ENCODE measurements around the gene USP25.

USP25 gene

DNA sequence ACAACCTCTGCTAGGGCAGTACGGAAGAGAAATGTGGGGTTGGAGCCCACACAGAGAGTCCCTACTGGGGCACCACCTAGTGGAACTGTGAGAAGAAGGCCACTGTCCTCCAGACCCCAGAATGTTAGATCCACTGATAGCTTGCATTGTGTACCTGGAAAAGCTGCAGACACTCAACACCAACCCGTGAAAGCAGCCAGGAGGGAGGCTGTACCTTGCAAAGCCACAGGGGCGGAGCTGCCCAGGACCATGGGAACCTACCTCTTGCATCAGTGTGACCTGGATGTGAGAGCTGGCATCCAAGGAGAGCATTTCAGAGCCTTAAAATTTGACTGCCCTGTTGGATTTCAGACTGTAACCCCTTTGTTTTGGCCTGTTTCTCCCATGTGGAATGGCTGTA, 85.5 kb downstream of the USP25 start:
- ChIA-PET POLR2A (no interaction called here), CTCF (no interaction called here)
- TF ChIP-seq FOXK2 (IDR thresholded peaks at IDR 0.05), result no peak
- TF ChIP-seq, protein P1, sequence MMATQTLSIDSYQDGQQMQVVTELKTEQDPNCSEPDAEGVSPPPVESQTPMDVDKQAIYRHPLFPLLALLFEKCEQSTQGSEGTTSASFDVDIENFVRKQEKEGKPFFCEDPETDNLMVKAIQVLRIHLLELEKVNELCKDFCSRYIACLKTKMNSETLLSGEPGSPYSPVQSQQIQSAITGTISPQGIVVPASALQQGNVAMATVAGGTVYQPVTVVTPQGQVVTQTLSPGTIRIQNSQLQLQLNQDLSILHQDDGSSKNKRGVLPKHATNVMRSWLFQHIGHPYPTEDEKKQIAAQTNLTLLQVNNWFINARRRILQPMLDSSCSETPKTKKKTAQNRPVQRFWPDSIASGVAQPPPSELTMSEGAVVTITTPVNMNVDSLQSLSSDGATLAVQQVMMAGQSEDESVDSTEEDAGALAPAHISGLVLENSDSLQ (IDR thresholded peaks at IDR 0.05), result no peak
- no peak for TF ChIP-seq L3MBTL2 (conservative IDR thresholded peaks at IDR 0.05)
- TF ChIP-seq SP1 (IDR thresholded peaks at IDR 0.05), result no peak
- TF ChIP-seq FOXM1 (IDR thresholded peaks at IDR 0.05; ENCODE audit: borderline replicate concordance), result no peak
- TF ChIP-seq HDGF (IDR thresholded peaks at IDR 0.05; ENCODE audit: borderline replicate concordance), result no peak
- no peak for TF ChIP-seq TARDBP (IDR thresholded peaks at IDR 0.05)
- DNase-seq (ENCODE audit: extremely low spot score), result no peak

DNA sequence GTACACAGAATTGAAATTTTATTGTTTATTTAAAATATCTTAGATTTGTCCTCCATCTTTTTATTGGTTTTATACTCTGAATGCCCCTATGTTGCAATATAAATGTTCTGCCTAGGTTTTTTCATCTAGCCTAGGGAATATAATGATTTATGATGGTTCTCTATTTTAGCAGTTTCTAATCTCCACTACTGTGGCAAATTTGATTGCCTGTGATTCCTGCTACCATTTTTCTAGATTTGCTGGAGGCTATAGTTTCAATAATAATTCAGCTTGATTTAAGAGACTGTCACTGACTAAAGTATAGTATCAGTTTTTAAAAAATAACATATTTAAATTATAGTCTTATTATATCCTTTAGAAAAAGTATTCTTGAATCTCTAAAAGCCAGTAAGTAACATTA, 90.5 kb downstream of the USP25 start:
- no peak for DNase-seq (ENCODE audit: extremely low spot score)
- TF ChIP-seq FOXA1 (IDR thresholded peaks at IDR 0.05) (no peak), L3MBTL2 (conservative IDR thresholded peaks at IDR 0.05) (no peak), LEF1 (IDR thresholded peaks at IDR 0.05; ENCODE audit: borderline replicate concordance) (no peak), ELF4 (IDR thresholded peaks at IDR 0.05) (no peak), HDGF (IDR thresholded peaks at IDR 0.05; ENCODE audit: borderline replicate concordance) (no peak), FOXK2 (IDR thresholded peaks at IDR 0.05) (no peak), CTBP1 (IDR thresholded peaks at IDR 0.05; ENCODE audit: borderline replicate concordance) (no peak), TARDBP (IDR thresholded peaks at IDR 0.05) (no peak), SUZ12 (IDR thresholded peaks at IDR 0.05) (no peak), FOXM1 (IDR thresholded peaks at IDR 0.05; ENCODE audit: borderline replicate concordance) (no peak), SP1 (IDR thresholded peaks at IDR 0.05) (no peak), ZNF384 (IDR thresholded peaks at IDR 0.05) (no peak), ARNT (IDR thresholded peaks at IDR 0.05) (no peak), BHLHE40 (IDR thresholded peaks at IDR 0.05; ENCODE audit: borderline replicate concordance) (no peak), NFRKB (IDR thresholded peaks at IDR 0.05) (no peak)
- TF ChIP-seq, protein P1 (IDR thresholded peaks at IDR 0.05), result no peak
- CTCF ChIA-PET, result no interaction called here
- POLR2A ChIA-PET, result no interaction called here

DNA sequence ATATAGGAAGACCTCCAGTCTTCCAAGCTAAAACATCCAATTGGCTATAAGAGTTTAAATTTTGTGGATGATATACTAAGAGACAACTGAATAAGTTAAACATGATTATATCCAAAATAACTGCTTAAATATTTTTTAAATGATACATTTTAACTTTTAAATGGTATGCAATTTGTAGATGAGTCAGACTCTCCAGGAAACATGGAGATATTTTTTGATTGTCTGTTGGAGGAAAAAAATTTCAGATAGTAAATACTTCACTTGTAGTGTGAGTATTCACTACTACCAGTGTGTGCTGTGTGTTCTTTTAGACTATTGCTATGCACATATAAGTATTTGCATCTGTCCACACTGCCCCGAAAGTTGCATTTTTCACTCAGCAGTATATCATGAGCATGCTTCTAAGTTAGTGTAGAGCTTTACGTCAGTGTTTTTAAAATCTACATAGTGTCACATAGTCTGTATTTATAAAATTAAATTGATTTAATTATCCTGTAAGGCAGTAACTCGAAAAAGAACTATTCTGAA, 91.1 kb downstream of the USP25 start:
- ChIA-PET CTCF (interaction anchor here (0.6 kb wide), 1 partner anchor 1562 kb away, joined by 3 read pairs; no protein-coding TSS in a partner anchor), POLR2A (no interaction called here)
- DNase-seq (ENCODE audit: extremely low spot score), result no peak
- no peak for TF ChIP-seq FOXK2 (IDR thresholded peaks at IDR 0.05)
- no peak for TF ChIP-seq ZNF384 (IDR thresholded peaks at IDR 0.05)
- no peak for TF ChIP-seq SP1 (IDR thresholded peaks at IDR 0.05)
- no peak for TF ChIP-seq FOXM1 (IDR thresholded peaks at IDR 0.05; ENCODE audit: borderline replicate concordance)
- TF ChIP-seq HDGF (IDR thresholded peaks at IDR 0.05; ENCODE audit: borderline replicate concordance), result no peak
- no peak for TF ChIP-seq ELF4 (IDR thresholded peaks at IDR 0.05)
- no peak for TF ChIP-seq BHLHE40 (IDR thresholded peaks at IDR 0.05; ENCODE audit: borderline replicate concordance)
- no peak for TF ChIP-seq L3MBTL2 (conservative IDR thresholded peaks at IDR 0.05)

DNA sequence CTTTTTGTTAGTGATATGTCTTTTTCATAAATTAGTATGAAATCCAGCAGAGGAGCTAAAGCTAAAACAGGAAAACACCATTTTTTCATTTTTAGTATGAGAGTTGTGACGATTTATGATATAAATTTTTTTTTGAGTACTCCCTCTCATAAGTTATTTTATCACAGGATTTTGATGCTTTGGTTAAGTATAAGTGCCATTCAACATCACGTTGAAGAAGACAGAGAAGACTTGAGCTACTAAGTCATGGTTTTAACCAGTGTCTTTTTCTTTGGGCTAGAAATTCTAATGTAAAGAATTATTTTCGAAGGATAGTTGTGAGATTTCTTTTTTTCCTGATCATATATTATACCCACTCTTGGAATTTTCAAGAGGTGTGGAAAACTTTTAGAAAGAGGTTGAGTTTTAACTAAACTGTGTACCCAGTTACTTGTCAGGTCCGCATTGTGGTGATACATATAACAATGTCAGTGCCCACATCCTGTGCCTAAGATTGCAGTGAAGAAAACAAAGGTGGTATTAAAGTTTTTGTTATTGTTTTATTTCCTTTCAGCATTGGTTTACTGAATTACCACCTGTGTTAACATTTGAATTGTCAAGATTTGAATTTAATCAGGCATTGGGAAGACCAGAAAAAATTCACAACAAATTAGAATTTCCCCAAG, 93.8 kb downstream of the USP25 start:
- CTCF ChIA-PET, result no interaction called here
- no peak for TF ChIP-seq FOXK2 (IDR thresholded peaks at IDR 0.05)
- TF ChIP-seq SP1 (IDR thresholded peaks at IDR 0.05), result no peak
- TF ChIP-seq FOXA1 (IDR thresholded peaks at IDR 0.05), result no peak
- no peak for TF ChIP-seq L3MBTL2 (conservative IDR thresholded peaks at IDR 0.05)
- TF ChIP-seq TARDBP (IDR thresholded peaks at IDR 0.05), result no peak
- no peak for TF ChIP-seq ELF4 (IDR thresholded peaks at IDR 0.05)
- TF ChIP-seq ARNT (IDR thresholded peaks at IDR 0.05), result no peak
- no peak for TF ChIP-seq BHLHE40 (IDR thresholded peaks at IDR 0.05; ENCODE audit: borderline replicate concordance)
- TF ChIP-seq NFRKB (IDR thresholded peaks at IDR 0.05), result no peak
- no peak for TF ChIP-seq HDGF (IDR thresholded peaks at IDR 0.05; ENCODE audit: borderline replicate concordance)
- TF ChIP-seq LEF1 (IDR thresholded peaks at IDR 0.05; ENCODE audit: borderline replicate concordance), result no peak
- TF ChIP-seq, protein P1 (IDR thresholded peaks at IDR 0.05), result no peak
- TF ChIP-seq CTBP1 (IDR thresholded peaks at IDR 0.05; ENCODE audit: borderline replicate concordance), result no peak
- no peak for TF ChIP-seq SUZ12 (IDR thresholded peaks at IDR 0.05)
- no peak for TF ChIP-seq FOXM1 (IDR thresholded peaks at IDR 0.05; ENCODE audit: borderline replicate concordance)
- no peak for TF ChIP-seq ZNF384 (IDR thresholded peaks at IDR 0.05)
- POLR2A ChIA-PET, result no interaction called here
- DNase-seq (ENCODE audit: extremely low spot score), result no peak

DNA sequence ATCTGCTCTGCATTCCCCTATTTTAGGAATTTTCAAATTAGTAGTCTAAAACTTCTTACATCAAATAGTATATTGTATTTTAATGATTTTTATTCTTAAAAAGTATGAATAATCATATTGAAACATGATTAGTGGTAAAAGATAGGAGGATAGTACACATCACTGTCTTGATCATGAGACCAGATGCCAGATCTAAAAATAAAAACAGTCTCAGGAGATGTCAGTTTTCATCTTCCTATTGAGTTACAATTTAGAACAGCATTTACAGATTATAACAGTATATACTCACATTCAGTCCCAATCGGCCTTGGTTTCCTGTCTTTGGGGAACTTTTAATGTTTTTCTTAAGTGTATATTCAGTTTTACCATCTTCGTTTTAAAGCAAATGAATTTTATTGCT, 95.9 kb downstream of the USP25 start:
- no peak for TF ChIP-seq SUZ12 (IDR thresholded peaks at IDR 0.05)
- TF ChIP-seq TARDBP (IDR thresholded peaks at IDR 0.05), result no peak
- no peak for TF ChIP-seq ZNF384 (IDR thresholded peaks at IDR 0.05)
- TF ChIP-seq HDGF (IDR thresholded peaks at IDR 0.05; ENCODE audit: borderline replicate concordance), result no peak
- no peak for TF ChIP-seq LEF1 (IDR thresholded peaks at IDR 0.05; ENCODE audit: borderline replicate concordance)
- TF ChIP-seq ARNT (IDR thresholded peaks at IDR 0.05), result no peak
- no peak for TF ChIP-seq FOXM1 (IDR thresholded peaks at IDR 0.05; ENCODE audit: borderline replicate concordance)
- TF ChIP-seq CTBP1 (IDR thresholded peaks at IDR 0.05; ENCODE audit: borderline replicate concordance), result no peak
- TF ChIP-seq BHLHE40 (IDR thresholded peaks at IDR 0.05; ENCODE audit: borderline replicate concordance), result no peak
- TF ChIP-seq, protein P1 (IDR thresholded peaks at IDR 0.05), result no peak
- no peak for TF ChIP-seq L3MBTL2 (conservative IDR thresholded peaks at IDR 0.05)
- TF ChIP-seq FOXA1 (IDR thresholded peaks at IDR 0.05), result no peak
- POLR2A ChIA-PET, result no interaction called here
- no peak for DNase-seq (ENCODE audit: extremely low spot score)
- CTCF ChIA-PET, result no interaction called here

Measured in HEK293T (cell line).